H1 (cell line): ENCODE data around the gene GSDME. TPM values are rescaled to one million over a fixed set of nuclear protein-coding genes. Genes with fewer than 3 reads are reported as not detected.

Experiments
- CTCF ChIA-PET: fragments of 300-600 bp; sonication (Branson Sonifier 250); formaldehyde crosslinking; loops from one replicate; lab custom pipeline; 2021; ENCODE audit not compliant: partially characterized antibody; lab: Charles Lee
- POLR2A ChIA-PET: fragments of 300-600 bp; sonication (Branson Sonifier 250); formaldehyde crosslinking; loops from one replicate; lab custom pipeline; 2021; ENCODE audit warnings: inconsistent platforms; ENCODE audit not compliant: partially characterized antibody; lab: Charles Lee
- DNase-seq, 2 experiments: peaks; one replicate each; pipeline versions ENCODE4 v3.0.0 to v3.0.0-alpha.2; 2010 to 2022; ENCODE audit warnings: low spot score in 2 of 2, low read depth in 1 of 2, mixed read lengths in 1 of 2
- FAIRE-seq: peaks from 2 replicates; lab custom pipeline; 2011; peaks lifted over from hg19 to GRCh38; lab: Jason Lieb, UNC
- H2AFZ ChIP-seq: 2 replicates; pipeline ENCODE4 v1.8.1; 2012; ENCODE audit warnings: low read length, inconsistent platforms
- H2AK5ac ChIP-seq: 2 replicates; pipeline ENCODE4 v1.6.1; 2013; ENCODE audit warnings: low read depth, low read length
- H2BK120ac ChIP-seq: replicated peaks from 2 replicates; pipeline ENCODE3; 2013; ENCODE audit warnings: low read depth, low read length, inconsistent platforms
- H2BK12ac ChIP-seq: 2 replicates; pipeline ENCODE4 v1.6.1; 2013; ENCODE audit warnings: low read depth, low read length
- H2BK15ac ChIP-seq: 2 replicates; pipeline ENCODE4 v1.6.1; 2013; ENCODE audit warnings: low read length
- H2BK20ac ChIP-seq: 2 replicates; pipeline ENCODE4 v1.6.1; 2013; ENCODE audit warnings: low read length
- H2BK5ac ChIP-seq: 2 replicates; pipeline ENCODE4 v1.6.1; 2013; ENCODE audit warnings: low read depth, low read length
- H3K14ac ChIP-seq: 2 replicates; pipeline ENCODE4 v1.6.1; 2013; ENCODE audit warnings: inconsistent platforms; ENCODE audit not compliant: insufficient read length
- H3K18ac ChIP-seq: 2 replicates; pipeline ENCODE4 v1.6.1; 2013; ENCODE audit warnings: low read length; ENCODE audit errors: extremely low read depth
- H3K23ac ChIP-seq: 2 replicates; pipeline ENCODE4 v1.6.1; 2013; ENCODE audit warnings: inconsistent platforms; ENCODE audit not compliant: insufficient read length
- H3K23me2 ChIP-seq: 2 replicates; pipeline ENCODE4 v1.6.1; 2013; ENCODE audit warnings: low read depth, low read length
- H3K27ac ChIP-seq: 2 replicates; pipeline ENCODE4 v1.6.1; 2011; ENCODE audit warnings: low read depth, low read length, inconsistent platforms
- H3K27me3 ChIP-seq, 4 experiments: replicated peaks in 1 of 4; 1 replicate in 1 of 4; 2 replicates in 3 of 4; pipeline versions ENCODE4 v1.6.1 to v1.8.1; 2011 to 2013; ENCODE audit warnings: low read length in 3 of 4, mild to moderate bottlenecking in 3 of 4, inconsistent platforms in 2 of 4, mixed read lengths in 2 of 4, moderate library complexity in 1 of 4; ENCODE audit not compliant: control insufficient read depth in 3 of 4, insufficient read depth in 3 of 4; ENCODE audit errors: extremely low read depth in 1 of 4
- H3K36me3 ChIP-seq, 4 experiments: 2 replicates each; pipeline versions ENCODE4 v1.6.1 to v1.8.1; 2011 to 2013; ENCODE audit warnings: mild to moderate bottlenecking in 4 of 4, low read length in 3 of 4, moderate library complexity in 2 of 4, control low read depth in 1 of 4, inconsistent platforms in 1 of 4; ENCODE audit not compliant: insufficient read depth in 4 of 4, control insufficient read depth in 2 of 4
- H3K4ac ChIP-seq: replicated peaks from 2 replicates; pipeline ENCODE3; 2013; ENCODE audit warnings: low read length, low read depth, mixed read lengths, inconsistent platforms; ENCODE audit not compliant: insufficient read length
- H3K4me1 ChIP-seq, 4 experiments: replicated peaks in 1 of 4; 1 replicate in 1 of 4; 2 replicates in 3 of 4; pipeline versions ENCODE4 v1.6.1 to v1.8.1; 2011 to 2013; ENCODE audit warnings: low read length in 3 of 4, inconsistent platforms in 2 of 4, mixed read lengths in 1 of 4; ENCODE audit not compliant: insufficient read depth in 4 of 4, control insufficient read depth in 3 of 4
- H3K4me2 ChIP-seq, 2 experiments: 2 replicates each; pipeline versions ENCODE4 v1.6.1 to v1.8.1; 2011 to 2013; ENCODE audit warnings: low read depth in 2 of 2, low read length in 2 of 2, control low read depth in 1 of 2, inconsistent platforms in 1 of 2, mild to moderate bottlenecking in 1 of 2; ENCODE audit not compliant: insufficient read depth in 1 of 2
- H3K4me3 ChIP-seq, 4 experiments: fragments of 200-600, 300-600 bp in 1 of 4; sonication (generic), shearing (Covaris generic), sonication (Bioruptor Twin) in 1 of 4; 2 replicates each; pipeline versions ENCODE4 v1.5.1 to v1.8.1; 2011 to 2016; ENCODE audit warnings: low read length in 4 of 4, low read depth in 3 of 4, control low read depth in 2 of 4, inconsistent platforms in 2 of 4, mild to moderate bottlenecking in 2 of 4, mixed read lengths in 1 of 4, moderate library complexity in 1 of 4; ENCODE audit not compliant: insufficient read depth in 2 of 4; ENCODE audit errors: extremely low read depth in 1 of 4
- H3K56ac ChIP-seq: replicated peaks from 2 replicates; pipeline ENCODE3; 2013; ENCODE audit warnings: low read depth, mild to moderate bottlenecking, mixed read lengths, low read length, inconsistent platforms; ENCODE audit not compliant: insufficient read length
- H3K79me1 ChIP-seq: 2 replicates; pipeline ENCODE4 v1.6.1; 2013; ENCODE audit warnings: low read depth, low read length, control low read depth
- H3K79me2 ChIP-seq, 2 experiments: 2 replicates each; pipeline versions ENCODE4 v1.6.1 to v1.8.1; 2012 to 2013; ENCODE audit warnings: low read length in 2 of 2, mild to moderate bottlenecking in 2 of 2, inconsistent platforms in 1 of 2; ENCODE audit not compliant: insufficient read depth in 2 of 2, control insufficient read depth in 1 of 2
- H3K9ac ChIP-seq, 4 experiments: replicated peaks in 1 of 4; 1 replicate in 1 of 4; 2 replicates in 3 of 4; pipeline versions ENCODE4 v1.6.1 to v1.8.1; 2011 to 2013; ENCODE audit warnings: low read depth in 3 of 4, low read length in 3 of 4, control low read depth in 2 of 4, mild to moderate bottlenecking in 2 of 4, moderate library complexity in 2 of 4, inconsistent platforms in 1 of 4; ENCODE audit errors: extremely low read depth in 1 of 4
- H3K9me3 ChIP-seq, 2 experiments: 2 replicates each; pipeline versions ENCODE4 v1.6.1 to v1.8.1; 2012 to 2013; ENCODE audit warnings: mild to moderate bottlenecking in 2 of 2, moderate library complexity in 2 of 2, control low read depth in 1 of 2, inconsistent platforms in 1 of 2, low read depth in 1 of 2, low read length in 1 of 2, mixed read lengths in 1 of 2; ENCODE audit not compliant: insufficient read depth in 2 of 2
- H4K20me1 ChIP-seq, 2 experiments: replicated peaks in 1 of 2; 2 replicates each; pipeline versions ENCODE3 to v1.8.1; 2011 to 2013; ENCODE audit warnings: inconsistent platforms in 2 of 2, low read length in 2 of 2, mild to moderate bottlenecking in 1 of 2; ENCODE audit not compliant: insufficient read depth in 2 of 2, control insufficient read depth in 1 of 2
- H4K5ac ChIP-seq: 2 replicates; pipeline ENCODE4 v1.6.1; 2013; ENCODE audit warnings: low read length, low read depth, mixed read lengths, inconsistent platforms; ENCODE audit not compliant: insufficient read length
- H4K8ac ChIP-seq: 2 replicates; pipeline ENCODE4 v1.8.0; 2013; ENCODE audit warnings: mild to moderate bottlenecking, moderate library complexity, low read length, inconsistent platforms; ENCODE audit not compliant: insufficient read depth; ENCODE audit errors: extremely low read depth
- H4K91ac ChIP-seq: replicated peaks from 2 replicates; pipeline ENCODE3; 2013; ENCODE audit warnings: low read length, mixed read lengths, inconsistent platforms; ENCODE audit not compliant: insufficient read length
- CEBPB ChIP-seq: IDR thresholded peaks from 2 replicates; pipeline ENCODE4 v1.6.1; 2012; ENCODE audit warnings: low read depth, low read length
- CHD7 ChIP-seq: fragments of 300-600 bp; sonication (generic); IDR thresholded peaks from 2 replicates; pipeline ENCODE4 v1.7.1; 2012; ENCODE audit warnings: low read length, moderate library complexity, mild to moderate bottlenecking, inconsistent platforms; ENCODE audit not compliant: insufficient replicate concordance
- polyA plus RNA-seq, 7 experiments: library from polyadenylated mRNA; depleted of rRNA in 3 of 7; stranded (reverse) in 5 of 7; unstranded in 2 of 7; fragments of >200 nt in 5 of 7; fragments of 200-250 nt in 2 of 7; gene quantifications; 1 replicate in 5 of 7; 2 replicates in 1 of 7; 4 replicates in 1 of 7; pipeline versions ENCODE4 v1.2.1 to v1.2.3, GENCODE V29; 2011 to 2013; ENCODE audit warnings: missing spikeins in 2 of 7, mixed read lengths in 2 of 7
- total RNA-seq: library from RNA; stranded (reverse); fragmentation: NEBNext Ultra II Directional; extraction: Animal tissue kit (Norgen Biotek cat#: 25700); gene quantifications from 2 replicates; pipeline ENCODE4 v1.2.1, GENCODE V29; 2021

Gene GSDME
- total and polyA plus RNA-seq, 2 of the 8 experiments (the other 6 are each of a cell fraction or from before 2014, with no cell fraction given) = 5.4 to 7.6 TPM

DNA sequence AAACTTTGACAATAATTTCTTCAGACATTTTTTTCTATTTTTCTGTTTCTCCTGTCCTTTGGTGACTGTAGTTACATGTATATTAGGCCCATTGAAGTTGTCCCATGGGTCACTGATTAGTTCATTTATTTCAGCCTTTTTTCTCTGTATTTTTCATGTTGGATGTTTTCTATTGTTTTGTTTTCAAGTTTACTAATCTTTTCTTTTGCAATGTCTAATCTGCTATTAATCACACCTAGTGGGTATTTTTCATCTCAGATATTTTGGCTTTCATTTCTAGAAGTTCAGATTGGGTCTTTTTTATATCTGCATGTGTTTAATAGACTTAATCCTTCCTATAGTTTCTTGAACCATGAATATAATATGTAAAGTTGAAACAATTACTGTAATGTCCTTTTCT is 99.3 kb downstream of the GSDME start:
- H2AK5ac ChIP-seq = no peak overlapping the region
- TF ChIP-seq CEBPB = no peak
- TF ChIP-seq CHD7 = no peak

More for the DNA sequence above, 99.3 kb downstream of the GSDME start:
- Histone ChIP-seq H3K9me3 (no peaks in the 10 kb centered on the region), H2AFZ (no peak overlapping the region), H3K9ac (no peak overlapping the region), H3K23me2 (no peaks in the 10 kb centered on the region), H2BK120ac (no peak overlapping the region), H2BK15ac (no peak overlapping the region), H4K8ac (no peak overlapping the region), H3K79me2 (peaks cover 0 to 24% of the 10 kb centered on the region in 2 experiments; a peak in 2 of 4 replicates), H4K20me1 (peaks cover 1 to 4% of the 10 kb centered on the region in 2 experiments), H2BK12ac (no peak overlapping the region), H2BK5ac (no peak overlapping the region), H3K56ac (no peak overlapping the region), H3K4me2 (no peak overlapping the region), H3K4ac (no peak overlapping the region), H3K36me3 (no peaks in the 10 kb centered on the region), H3K27me3 (no peaks in the 10 kb centered on the region), H2BK20ac (no peak overlapping the region), H3K18ac (no peak overlapping the region), H3K4me3 (no peak overlapping the region), H4K5ac (no peak overlapping the region), H4K91ac (no peak overlapping the region), H3K79me1 (no peaks in the 10 kb centered on the region; the same call in 1 of the 2 replicates), H3K14ac (no peak overlapping the region), H3K4me1 (no peaks in the 10 kb centered on the region), H3K23ac (no peak overlapping the region), H3K27ac (no peak overlapping the region)
- DNase-seq (no peak), FAIRE-seq (no peak)
- CTCF ChIA-PET = no interaction called here
- POLR2A ChIA-PET = no interaction called here
